ENCODE results near the gene PLCH2.

Gene PLCH2

DNA sequence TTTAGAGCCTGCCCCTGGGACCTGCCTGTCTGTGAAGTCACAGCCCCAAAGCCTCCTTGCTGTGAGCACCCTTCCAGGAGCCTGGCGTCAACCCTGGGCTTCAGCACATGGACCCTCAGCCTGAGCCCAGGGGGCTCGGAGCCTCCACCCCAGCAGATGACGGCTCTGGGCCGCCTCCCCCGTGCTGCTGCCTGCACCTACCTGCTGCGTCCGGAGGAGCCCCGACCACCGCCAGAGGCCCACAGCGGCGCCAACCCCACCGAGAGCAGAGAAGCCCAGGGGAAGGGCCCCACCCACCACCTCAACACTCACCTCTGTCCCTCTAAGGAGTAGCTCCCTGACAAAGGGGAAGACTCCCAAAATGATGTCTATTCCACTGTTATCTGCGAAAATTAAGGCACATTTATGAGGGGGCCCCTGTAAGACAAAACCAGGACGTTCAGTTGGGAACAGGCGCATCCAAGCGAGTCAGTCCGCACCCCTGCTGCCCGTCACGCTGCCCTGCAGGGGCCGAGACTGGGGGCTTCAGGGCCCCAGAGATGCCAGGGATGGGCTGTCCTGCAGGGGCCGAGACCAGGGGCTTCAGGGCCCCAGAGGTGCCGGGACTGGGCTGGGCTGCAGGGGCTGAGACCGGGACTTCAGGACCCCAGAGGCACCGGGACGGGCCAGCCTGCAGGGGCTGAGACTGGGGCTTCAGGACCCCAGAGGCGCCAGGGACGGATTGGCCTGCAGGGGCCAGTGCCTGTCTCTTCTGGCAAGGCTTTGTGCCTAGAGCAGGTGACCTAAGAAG lies 34.5 kb downstream of the PLCH2 start:
- DNase-seq (ENCODE audit: low read depth): no peak
- TF ChIP-seq, protein P1, sequence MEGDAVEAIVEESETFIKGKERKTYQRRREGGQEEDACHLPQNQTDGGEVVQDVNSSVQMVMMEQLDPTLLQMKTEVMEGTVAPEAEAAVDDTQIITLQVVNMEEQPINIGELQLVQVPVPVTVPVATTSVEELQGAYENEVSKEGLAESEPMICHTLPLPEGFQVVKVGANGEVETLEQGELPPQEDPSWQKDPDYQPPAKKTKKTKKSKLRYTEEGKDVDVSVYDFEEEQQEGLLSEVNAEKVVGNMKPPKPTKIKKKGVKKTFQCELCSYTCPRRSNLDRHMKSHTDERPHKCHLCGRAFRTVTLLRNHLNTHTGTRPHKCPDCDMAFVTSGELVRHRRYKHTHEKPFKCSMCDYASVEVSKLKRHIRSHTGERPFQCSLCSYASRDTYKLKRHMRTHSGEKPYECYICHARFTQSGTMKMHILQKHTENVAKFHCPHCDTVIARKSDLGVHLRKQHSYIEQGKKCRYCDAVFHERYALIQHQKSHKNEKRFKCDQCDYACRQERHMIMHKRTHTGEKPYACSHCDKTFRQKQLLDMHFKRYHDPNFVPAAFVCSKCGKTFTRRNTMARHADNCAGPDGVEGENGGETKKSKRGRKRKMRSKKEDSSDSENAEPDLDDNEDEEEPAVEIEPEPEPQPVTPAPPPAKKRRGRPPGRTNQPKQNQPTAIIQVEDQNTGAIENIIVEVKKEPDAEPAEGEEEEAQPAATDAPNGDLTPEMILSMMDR (conservative IDR thresholded peaks at IDR 0.05; ENCODE audit: low read length): no peak
- H3K4me3 ChIP-seq (ENCODE audit: low read length): no peak overlapping the region

- TF ChIP-seq, protein P1 (conservative IDR thresholded peaks at IDR 0.05; ENCODE audit: low read length): no peak
- DNase-seq (ENCODE audit: low read depth): no peak
- H3K4me3 ChIP-seq (ENCODE audit: low read length): no peak overlapping the region
Measured at GRCh38 chr1:2512862-2513421, 36.9 kb downstream of the PLCH2 start.

DNA sequence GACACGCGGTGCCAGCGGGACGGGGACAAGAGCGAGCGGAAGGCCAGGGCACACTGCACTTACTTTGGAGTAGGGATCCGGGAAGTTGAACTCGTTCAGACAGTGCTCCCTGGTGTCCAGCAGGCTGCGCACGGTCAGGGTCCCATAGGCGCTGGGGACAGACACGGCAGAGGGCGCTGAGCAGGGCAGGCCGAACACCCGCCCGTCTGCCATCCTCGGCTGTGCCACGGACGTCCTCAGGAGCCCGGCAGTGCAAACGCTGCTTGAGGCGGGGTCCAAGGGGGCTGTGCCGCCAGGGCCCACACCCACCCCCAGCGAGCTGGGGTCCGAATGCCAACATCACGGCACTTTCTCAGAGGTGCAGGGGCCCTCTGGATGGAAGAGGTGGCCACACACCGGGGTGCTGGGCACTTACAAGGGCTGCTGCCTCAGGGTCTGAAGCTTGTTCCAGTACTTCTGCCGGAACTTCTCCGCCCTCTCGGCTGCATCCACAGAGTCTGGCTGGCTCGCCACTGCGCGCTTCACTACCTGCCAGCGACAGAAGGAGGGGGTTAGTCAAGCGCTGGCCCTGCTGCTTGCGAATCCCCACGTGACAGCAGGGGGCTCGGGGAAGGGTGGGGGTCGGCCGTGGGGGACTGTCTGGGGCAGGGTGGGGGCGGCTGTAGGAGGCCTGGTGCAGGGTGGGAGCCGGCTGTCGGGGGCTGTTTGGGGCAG lies 38.0 kb downstream of the PLCH2 start:
- no peak overlapping the region for H3K4me3 ChIP-seq (ENCODE audit: low read length)
- TF ChIP-seq, protein P1 (conservative IDR thresholded peaks at IDR 0.05; ENCODE audit: low read length): no peak
- DNase-seq (ENCODE audit: low read depth): no peak

DNA sequence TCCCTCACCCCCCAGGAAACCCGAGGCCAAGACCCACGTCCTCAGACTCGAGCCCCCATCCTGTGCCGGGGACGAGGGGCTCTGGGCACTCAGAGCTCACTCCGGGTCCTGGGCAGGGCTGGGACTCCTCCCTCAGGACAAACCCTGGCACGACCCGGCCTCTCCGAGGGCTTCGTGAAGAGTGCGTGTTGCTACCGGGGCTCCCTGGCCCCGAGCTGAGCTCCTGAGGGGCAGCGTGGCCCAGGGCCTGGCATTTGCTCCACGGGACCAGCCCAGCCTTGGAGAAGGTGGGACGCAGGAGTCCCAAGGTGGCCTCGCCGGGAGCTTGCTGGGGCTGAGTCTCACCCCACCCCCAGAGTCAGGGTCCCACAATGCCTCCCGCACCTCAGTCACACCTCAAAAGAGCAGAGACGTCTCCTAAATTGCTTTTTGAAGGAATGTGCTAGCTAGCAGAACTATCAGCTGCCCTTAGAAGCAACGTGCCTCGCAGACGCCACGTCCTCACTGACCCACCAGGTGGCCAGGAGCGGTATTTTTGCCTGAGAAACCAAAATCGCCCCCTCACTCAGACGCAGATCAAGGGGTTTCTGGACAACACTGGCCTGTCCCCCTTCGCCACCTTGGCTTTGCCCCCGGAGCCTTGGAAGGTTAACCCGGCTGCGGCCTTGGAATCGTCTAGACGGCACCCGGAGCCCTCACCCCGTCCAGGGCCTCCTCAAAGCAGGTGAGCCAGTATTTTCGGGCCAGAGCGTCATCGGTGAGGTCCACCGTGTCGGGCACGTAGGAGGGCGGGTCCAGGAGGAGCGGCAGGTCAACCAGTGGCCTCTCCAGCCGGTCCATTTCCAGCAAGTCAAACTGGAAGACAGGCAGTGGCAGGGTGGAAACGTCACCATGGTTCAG lies 39.0 kb downstream of the PLCH2 start:
- no peak for DNase-seq (ENCODE audit: low read depth)
- no peak overlapping the region for H3K4me3 ChIP-seq (ENCODE audit: low read length)
- TF ChIP-seq, protein P1 (conservative IDR thresholded peaks at IDR 0.05; ENCODE audit: low read length): no peak

GRCh38 chr1:2515763-2516080 lies 39.6 kb downstream of the PLCH2 start:
- H3K4me3 ChIP-seq (ENCODE audit: low read length): no peak overlapping the region
- no peak for DNase-seq (ENCODE audit: low read depth)

DNA sequence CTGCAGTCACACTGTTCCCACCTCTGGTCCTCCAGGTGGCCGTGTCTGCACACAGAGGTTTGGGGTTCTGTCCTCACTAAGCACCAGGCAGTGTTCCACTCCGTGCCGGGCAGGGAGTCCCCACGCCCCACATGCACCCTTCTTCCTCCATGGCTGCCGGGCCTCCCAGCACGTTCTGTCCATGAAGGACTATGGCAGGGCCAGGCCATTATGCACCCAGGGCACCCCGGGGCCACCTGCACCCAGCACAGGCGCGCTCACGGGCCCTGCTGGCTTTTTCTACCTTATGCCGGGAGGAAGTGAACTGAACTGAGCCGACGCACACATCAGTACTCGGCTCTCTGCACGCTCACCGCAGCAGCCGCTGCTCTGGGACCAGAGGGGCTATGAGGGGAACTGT lies 40.0 kb downstream of the PLCH2 start:
- no peak for DNase-seq (ENCODE audit: low read depth)
- TF ChIP-seq, protein P1 (conservative IDR thresholded peaks at IDR 0.05; ENCODE audit: low read length): no peak
- H3K4me3 ChIP-seq (ENCODE audit: low read length): no peak overlapping the region

More at GRCh38 chr1:2515763-2516080, 39.6 kb downstream of the PLCH2 start:
- TF ChIP-seq, protein P1 (conservative IDR thresholded peaks at IDR 0.05; ENCODE audit: low read length): no peak
